PFSK-1 (cell line): ENCODE results near the gene DALRD3.

ENCODE experiments used
- POLR2AphosphoS5 ChIP-seq: IDR thresholded peaks from 2 replicates; pipeline ENCODE4 v1.6.1; 2012; ENCODE audit warnings: low read depth, mild to moderate bottlenecking, control low read depth, low read length, moderate library complexity
- REST ChIP-seq, 2 experiments: IDR thresholded peaks; 2 replicates each; pipeline versions ENCODE4 v1.6.1 to v1.8.0; 2011 to 2012; ENCODE audit warnings: low read depth in 2 of 2, low read length in 2 of 2, control low read depth in 1 of 2, inconsistent platforms in 1 of 2, mild to moderate bottlenecking in 1 of 2, moderate library complexity in 1 of 2; ENCODE audit not compliant: insufficient read depth in 1 of 2
- SIN3A ChIP-seq: IDR thresholded peaks from 2 replicates; pipeline ENCODE4 v1.6.1; 2012; ENCODE audit warnings: mild to moderate bottlenecking, low read length, moderate library complexity, borderline replicate concordance; ENCODE audit not compliant: insufficient read depth

Gene DALRD3

GRCh38 chr3:48966367-48966766, 52.0 kb downstream of the DALRD3 start:
- TF ChIP-seq SIN3A (no peak), POLR2AphosphoS5 (no peak), REST (IDR thresholded peaks at IDR 0.05; ENCODE audit: insufficient read depth in 1 of 2, low read depth in 2 of 2, low read length in 2 of 2) (no peak)
